BE2C (cell line): ENCODE measurements around the gene XRCC4.
A peak's percentile ranks its signal among the peaks of the same experiment; 100 is the strongest.

Experiments used
- DNase-seq: peaks from one replicate; pipeline ENCODE4 v3.0.0-alpha.2; 2020
- H3K27me3 ChIP-seq: fragments of 250-450 bp; sonication (Bioruptor Pico); 2 replicates; pipeline ENCODE4 v1.5.1; 2020; ENCODE audit warnings: mild to moderate bottlenecking
- H3K36me3 ChIP-seq: fragments of 250-450 bp; sonication (Bioruptor Pico); 2 replicates; pipeline ENCODE4 v1.5.1; 2020; ENCODE audit warnings: mild to moderate bottlenecking
- H3K4me1 ChIP-seq: fragments of 250-450 bp; sonication (Bioruptor Pico); 2 replicates; pipeline ENCODE4 v1.5.1; 2020
- H3K4me3 ChIP-seq: 2 replicates; pipeline ENCODE4 v1.5.1; 2011; ENCODE audit warnings: low read depth, low read length
- H3K9me3 ChIP-seq: fragments of 250-450 bp; sonication (Bioruptor Pico); 2 replicates; pipeline ENCODE4 v1.5.1; 2020
- TF ChIP-seq, protein P1 (sequence below): IDR thresholded peaks from 2 replicates; pipeline ENCODE4 v1.5.1; 2012; ENCODE audit warnings: mild to moderate bottlenecking, low read depth, low read length

The XRCC4 gene

DNA sequence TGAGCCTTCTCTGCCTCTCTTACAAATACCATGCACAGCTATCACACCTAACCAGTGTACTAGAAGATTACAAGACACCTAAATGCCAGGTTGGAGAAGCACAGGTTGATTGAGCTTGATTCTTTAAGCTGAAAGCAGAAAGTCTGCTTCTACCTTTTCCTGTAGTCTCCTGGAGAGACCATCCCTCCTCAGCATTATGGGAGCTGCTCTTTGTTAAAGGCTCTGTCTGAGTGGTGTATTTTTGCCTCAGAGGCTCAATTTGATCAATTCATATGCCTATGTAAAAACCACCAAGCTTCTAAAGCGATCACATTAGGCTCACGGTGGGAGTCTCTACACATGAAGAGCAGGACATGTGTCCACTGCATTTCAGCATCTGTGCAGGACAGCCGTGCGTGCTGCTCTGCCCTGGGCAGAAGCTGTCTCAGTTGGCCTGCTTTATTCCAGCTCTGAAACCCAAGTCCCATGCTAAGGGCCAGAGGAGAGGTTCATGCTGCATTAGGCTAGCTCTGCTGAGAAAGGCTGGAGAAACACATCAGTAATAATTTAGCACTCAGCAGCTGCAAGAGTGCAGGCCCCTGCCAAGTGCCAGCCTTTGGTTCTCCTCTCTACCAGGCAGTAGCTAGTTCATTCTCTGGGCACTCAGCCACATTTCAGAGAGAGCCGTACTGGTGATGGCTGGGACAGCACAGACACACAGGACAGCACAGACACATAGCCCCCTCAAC, 41.8 kb upstream of the XRCC4 start:
- Histone ChIP-seq H3K36me3 (no peaks in the 10 kb centered on the region), H3K27me3 (no peaks in the 10 kb centered on the region)
- DNase-seq = peak; percentile 79

DNA sequence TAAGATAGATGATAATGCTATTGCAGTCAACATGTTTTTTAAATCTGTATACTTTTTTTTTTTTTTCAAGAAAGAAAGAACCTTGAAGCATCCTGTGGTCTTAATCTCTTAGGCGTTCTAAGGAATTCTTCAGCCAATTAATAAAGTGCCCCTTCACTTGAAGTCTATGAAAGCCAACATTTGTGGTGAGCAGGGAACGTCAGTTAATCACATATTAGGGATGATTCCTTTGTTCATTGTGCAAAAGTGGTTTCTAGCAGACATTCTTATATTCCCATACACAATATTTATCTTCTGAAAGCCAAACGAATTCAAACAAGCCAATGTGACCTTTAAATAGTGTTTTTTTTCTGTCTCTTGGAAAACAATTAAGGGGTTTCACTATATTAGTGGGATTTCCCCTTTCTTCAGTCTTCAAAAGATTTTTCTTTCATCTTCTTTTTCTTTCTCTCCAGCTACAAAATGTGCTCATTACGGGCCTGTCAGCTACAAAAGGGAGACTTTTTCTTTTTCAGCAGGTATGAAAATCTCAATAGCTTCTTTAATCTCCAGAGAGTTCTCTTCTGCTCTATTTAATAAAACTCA, 40.3 kb upstream of the XRCC4 start:
- no peaks in the 10 kb centered on the region for H3K36me3 ChIP-seq
- TF ChIP-seq, protein P1, sequence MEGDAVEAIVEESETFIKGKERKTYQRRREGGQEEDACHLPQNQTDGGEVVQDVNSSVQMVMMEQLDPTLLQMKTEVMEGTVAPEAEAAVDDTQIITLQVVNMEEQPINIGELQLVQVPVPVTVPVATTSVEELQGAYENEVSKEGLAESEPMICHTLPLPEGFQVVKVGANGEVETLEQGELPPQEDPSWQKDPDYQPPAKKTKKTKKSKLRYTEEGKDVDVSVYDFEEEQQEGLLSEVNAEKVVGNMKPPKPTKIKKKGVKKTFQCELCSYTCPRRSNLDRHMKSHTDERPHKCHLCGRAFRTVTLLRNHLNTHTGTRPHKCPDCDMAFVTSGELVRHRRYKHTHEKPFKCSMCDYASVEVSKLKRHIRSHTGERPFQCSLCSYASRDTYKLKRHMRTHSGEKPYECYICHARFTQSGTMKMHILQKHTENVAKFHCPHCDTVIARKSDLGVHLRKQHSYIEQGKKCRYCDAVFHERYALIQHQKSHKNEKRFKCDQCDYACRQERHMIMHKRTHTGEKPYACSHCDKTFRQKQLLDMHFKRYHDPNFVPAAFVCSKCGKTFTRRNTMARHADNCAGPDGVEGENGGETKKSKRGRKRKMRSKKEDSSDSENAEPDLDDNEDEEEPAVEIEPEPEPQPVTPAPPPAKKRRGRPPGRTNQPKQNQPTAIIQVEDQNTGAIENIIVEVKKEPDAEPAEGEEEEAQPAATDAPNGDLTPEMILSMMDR = no peak

More for the DNA sequence above, 41.8 kb upstream of the XRCC4 start:
- Histone ChIP-seq H3K4me3 (no peak overlapping the region), H3K4me1 (peaks cover 19% of the 10 kb centered on the region), H3K9me3 (no peaks in the 10 kb centered on the region)
- TF ChIP-seq, protein P1 = no peak

DNA sequence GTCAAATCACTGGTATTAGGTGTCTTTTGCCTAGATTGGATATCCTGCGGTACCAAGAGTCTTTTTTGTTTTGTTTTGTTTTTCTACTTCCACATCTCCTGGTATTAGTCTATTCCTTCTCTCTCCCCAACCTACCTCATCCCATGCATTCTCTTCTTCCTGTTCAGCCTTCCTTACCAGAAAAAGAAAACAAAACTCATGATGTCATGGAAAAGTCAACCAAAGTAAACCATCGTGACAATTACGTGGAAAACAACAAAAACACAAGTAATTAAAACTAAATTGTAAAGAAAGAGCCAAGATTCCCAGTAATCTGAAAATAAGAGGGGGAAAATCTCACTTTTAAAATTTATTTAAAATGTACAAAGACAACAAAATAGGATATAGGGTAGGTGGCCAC, 38.4 kb upstream of the XRCC4 start:
- TF ChIP-seq, protein P1 = no peak
- Histone ChIP-seq H3K4me3 (no peak overlapping the region), H3K36me3 (no peaks in the 10 kb centered on the region), H3K4me1 (peaks cover 14% of the 10 kb centered on the region), H3K9me3 (no peaks in the 10 kb centered on the region), H3K27me3 (no peaks in the 10 kb centered on the region)
- no peak for DNase-seq

More for the DNA sequence above, 40.3 kb upstream of the XRCC4 start:
- H3K4me1 ChIP-seq = peaks cover 19% of the 10 kb centered on the region
- H3K27me3 ChIP-seq = no peaks in the 10 kb centered on the region
- no peaks in the 10 kb centered on the region for H3K9me3 ChIP-seq
- no peak for DNase-seq
- H3K4me3 ChIP-seq = no peak overlapping the region

DNA sequence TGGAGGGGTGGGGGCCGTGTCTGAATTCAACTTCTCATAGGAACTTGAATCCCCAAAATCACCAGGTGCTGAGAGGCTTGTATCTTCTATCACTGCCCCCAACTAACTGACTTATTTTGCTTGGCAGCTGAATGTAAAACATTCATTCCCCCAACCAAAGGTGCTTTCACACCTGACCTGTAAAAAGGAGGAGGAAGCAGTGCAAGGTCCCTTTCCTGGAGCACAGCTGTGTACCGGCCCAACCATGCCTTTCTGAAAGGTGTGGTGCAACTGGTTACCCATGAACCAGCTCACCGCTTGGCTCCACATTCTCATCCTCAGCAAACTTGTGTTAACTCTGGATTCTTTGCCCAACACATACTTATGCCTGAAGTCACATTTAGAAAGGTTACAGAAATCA, 34.8 kb upstream of the XRCC4 start:
- TF ChIP-seq, protein P1 = no peak
- no peak overlapping the region for H3K4me3 ChIP-seq
- DNase-seq = no peak
- no peaks in the 10 kb centered on the region for H3K36me3 ChIP-seq
- peaks cover 11% of the 10 kb centered on the region for H3K4me1 ChIP-seq
- no peaks in the 10 kb centered on the region for H3K9me3 ChIP-seq
- H3K27me3 ChIP-seq = no peaks in the 10 kb centered on the region

DNA sequence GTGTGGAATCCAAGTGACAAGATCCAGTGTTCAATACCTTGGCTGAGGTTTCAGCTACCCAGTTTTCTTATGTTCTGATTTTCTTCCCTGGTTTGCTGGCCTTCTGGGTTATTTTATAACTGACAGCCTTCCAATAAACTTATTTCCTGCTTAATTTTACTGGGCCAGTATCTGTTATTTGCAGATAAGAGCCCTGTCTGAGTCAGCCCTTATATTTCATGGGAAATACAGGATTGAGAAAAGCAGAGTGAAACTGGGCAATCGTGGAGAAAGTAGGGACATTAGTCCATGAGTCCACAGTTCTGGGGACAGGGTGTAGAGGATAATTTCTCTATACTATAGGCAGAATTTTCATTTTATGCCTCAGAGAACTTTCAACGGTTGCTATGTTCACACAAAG, 32.4 kb upstream of the XRCC4 start:
- no peak for DNase-seq
- TF ChIP-seq, protein P1 = no peak
- no peak overlapping the region for H3K4me3 ChIP-seq

DNA sequence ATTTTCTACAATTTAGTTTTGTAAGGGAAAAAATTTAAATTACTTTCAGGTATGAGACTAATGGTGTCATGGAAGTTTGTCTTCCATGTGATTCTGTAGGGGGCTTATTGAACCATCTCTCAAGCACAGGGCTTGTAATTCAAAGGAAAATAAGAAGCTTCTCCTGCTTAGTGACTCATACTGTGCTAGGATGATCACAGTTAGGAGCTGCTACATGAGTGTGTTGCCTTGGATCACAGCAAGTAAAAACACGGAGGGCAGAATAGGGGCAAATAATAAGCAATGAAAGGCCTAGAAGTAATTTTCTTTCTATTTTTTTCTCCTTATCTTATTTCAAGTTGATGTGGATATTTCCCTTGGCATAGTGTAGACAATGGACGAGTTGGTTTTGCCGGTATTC, 29.1 kb upstream of the XRCC4 start:
- DNase-seq = no peak
- Histone ChIP-seq H3K36me3 (peaks cover 4% of the 10 kb centered on the region), H3K4me1 (peaks cover 11% of the 10 kb centered on the region), H3K9me3 (no peaks in the 10 kb centered on the region), H3K4me3 (no peak overlapping the region), H3K27me3 (no peaks in the 10 kb centered on the region)
- TF ChIP-seq, protein P1 = no peak

More for the DNA sequence above, 32.4 kb upstream of the XRCC4 start:
- Histone ChIP-seq H3K36me3 (no peaks in the 10 kb centered on the region), H3K27me3 (no peaks in the 10 kb centered on the region), H3K4me1 (peaks cover 11% of the 10 kb centered on the region), H3K9me3 (no peaks in the 10 kb centered on the region)
